DND-41 (cell line): ENCODE data around the gene RPS19.

Experiments used
- ATAC-seq: fragments of 200-7000 bp; cut with Tn5 transposase; 3 replicates; pipeline ENCODE4 v1.9.1; 2021; ENCODE audit warnings: low read depth; ENCODE audit not compliant: insufficient read depth
- DNase-seq: peaks from one replicate; pipeline ENCODE4 v3.0.0-alpha.2; 2020
- H2AFZ ChIP-seq: 2 replicates; pipeline ENCODE4 v1.6.0; 2012; ENCODE audit warnings: low read depth, low read length
- H3K27ac ChIP-seq: 2 replicates; pipeline ENCODE4 v1.5.1; 2012; ENCODE audit warnings: low read length, inconsistent platforms
- H3K27me3 ChIP-seq: fragments of 200-600 bp; sonication (generic); 2 replicates; pipeline ENCODE4 v1.6.0; 2012; ENCODE audit warnings: low read length, mild to moderate bottlenecking, inconsistent platforms; ENCODE audit not compliant: insufficient read depth, poor library complexity
- H3K36me3 ChIP-seq: 2 replicates; pipeline ENCODE4 v1.5.1; 2012; ENCODE audit warnings: low read length, inconsistent platforms; ENCODE audit not compliant: insufficient read depth
- H3K4me1 ChIP-seq: 2 replicates; pipeline ENCODE4 v1.5.1; 2012; ENCODE audit warnings: mild to moderate bottlenecking, low read length; ENCODE audit not compliant: insufficient read depth
- H3K4me2 ChIP-seq: 2 replicates; pipeline ENCODE4 v1.6.0; 2012; ENCODE audit warnings: mild to moderate bottlenecking, moderate library complexity, low read length, inconsistent platforms; ENCODE audit not compliant: insufficient read depth
- H3K4me3 ChIP-seq, 2 experiments: fragments of 200-600 bp in 1 of 2; shearing (Covaris generic) in 1 of 2; 2 replicates each; pipeline ENCODE4 v1.5.1; 2012 to 2016; ENCODE audit warnings: inconsistent platforms in 2 of 2, low read length in 2 of 2, mild to moderate bottlenecking in 2 of 2, low read depth in 1 of 2, moderate library complexity in 1 of 2
- H3K79me2 ChIP-seq: 2 replicates; pipeline ENCODE4 v1.6.0; 2012; ENCODE audit warnings: low read length, inconsistent platforms; ENCODE audit not compliant: insufficient read depth
- H3K9ac ChIP-seq: 2 replicates; pipeline ENCODE4 v1.6.0; 2012; ENCODE audit warnings: low read depth, mild to moderate bottlenecking, inconsistent platforms, low read length, moderate library complexity
- H3K9me3 ChIP-seq: 2 replicates; pipeline ENCODE4 v1.5.1; 2012; ENCODE audit warnings: low read length, moderate library complexity, mild to moderate bottlenecking, inconsistent platforms; ENCODE audit not compliant: insufficient read depth, severe bottlenecking
- H4K20me1 ChIP-seq: 2 replicates; pipeline ENCODE4 v1.6.0; 2012; ENCODE audit warnings: low read length; ENCODE audit not compliant: insufficient read depth
- EZH2 ChIP-seq: IDR thresholded peaks from 3 replicates; pipeline ENCODE4 v1.6.1; 2012; ENCODE audit warnings: borderline replicate concordance, low read depth, mild to moderate bottlenecking, moderate library complexity, low read length, inconsistent platforms; ENCODE audit not compliant: severe bottlenecking
- TF ChIP-seq, protein P1 (sequence below): IDR thresholded peaks from 2 replicates; pipeline ENCODE4 v1.5.1; 2012; ENCODE audit warnings: borderline replicate concordance, low read length, moderate library complexity, mild to moderate bottlenecking; ENCODE audit not compliant: poor library complexity, severe bottlenecking; ENCODE audit errors: extremely low read depth

RPS19 gene

DNA sequence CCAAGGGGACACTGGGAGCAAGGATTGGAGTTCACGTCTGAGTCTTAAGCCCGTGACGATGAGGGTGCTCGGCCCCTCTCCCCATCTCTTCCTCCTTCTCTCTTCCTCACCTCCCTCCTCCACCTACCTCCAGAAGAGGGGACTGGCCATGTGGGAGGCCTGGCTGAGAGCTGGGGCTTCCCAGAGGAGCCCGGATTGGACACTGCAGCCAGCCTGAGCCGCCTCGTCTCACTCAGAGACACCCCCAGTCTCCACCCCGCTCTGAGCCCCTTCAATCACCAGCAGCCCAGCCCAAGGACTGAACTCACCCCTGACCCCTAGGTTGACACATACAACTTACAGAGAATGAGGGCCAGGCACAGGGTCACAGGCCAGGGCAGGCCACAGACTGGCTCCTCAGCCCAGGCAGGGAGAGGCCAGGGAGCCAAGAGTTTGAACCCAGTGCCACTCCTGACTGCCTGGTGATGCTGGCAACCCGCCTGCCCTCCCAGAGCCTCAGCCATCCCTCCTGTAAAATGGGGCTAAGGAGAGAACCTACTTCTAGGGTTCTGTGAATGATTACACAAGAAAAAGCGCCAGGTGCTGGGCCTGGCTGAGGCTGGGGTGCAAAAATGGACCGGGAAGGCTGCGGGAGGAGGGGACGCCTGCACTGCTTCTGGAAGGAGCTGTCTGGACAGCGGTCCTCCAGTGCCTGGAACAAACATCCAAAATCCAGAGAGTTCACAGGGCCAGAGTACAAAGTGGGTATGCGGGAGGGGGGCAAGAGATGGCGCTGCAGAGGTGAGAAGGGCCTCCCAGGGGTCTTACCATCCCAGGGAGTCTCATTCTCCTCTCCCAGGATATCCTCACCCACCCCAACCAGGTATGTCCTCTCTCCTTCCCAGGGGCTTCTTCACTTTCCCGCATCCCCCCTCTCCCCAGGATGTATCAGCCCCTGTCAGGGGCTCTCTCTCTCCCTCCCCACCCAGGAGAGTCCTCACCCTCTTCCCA, 18.2 kb downstream of the RPS19 start:
- Histone ChIP-seq H3K27ac (peak overlapping the region; percentile 98), H3K27me3 (no peaks in the 10 kb centered on the region), H3K4me1 (peaks cover 91% of the 10 kb centered on the region), H3K4me2 (peak overlapping the region; percentile 96), H3K9ac (peak overlapping the region; percentile 83), H4K20me1 (peaks cover 6% of the 10 kb centered on the region; the same call in 1 of the 2 replicates), H3K79me2 (peaks cover 43% of the 10 kb centered on the region), H3K4me3 (peak overlapping the region; percentile 42 to 80), H3K9me3 (no peaks in the 10 kb centered on the region), H3K36me3 (peaks cover 39% of the 10 kb centered on the region), H2AFZ (peak overlapping the region; percentile 10; the same call in 1 of the 2 replicates)
- TF ChIP-seq, protein P1, sequence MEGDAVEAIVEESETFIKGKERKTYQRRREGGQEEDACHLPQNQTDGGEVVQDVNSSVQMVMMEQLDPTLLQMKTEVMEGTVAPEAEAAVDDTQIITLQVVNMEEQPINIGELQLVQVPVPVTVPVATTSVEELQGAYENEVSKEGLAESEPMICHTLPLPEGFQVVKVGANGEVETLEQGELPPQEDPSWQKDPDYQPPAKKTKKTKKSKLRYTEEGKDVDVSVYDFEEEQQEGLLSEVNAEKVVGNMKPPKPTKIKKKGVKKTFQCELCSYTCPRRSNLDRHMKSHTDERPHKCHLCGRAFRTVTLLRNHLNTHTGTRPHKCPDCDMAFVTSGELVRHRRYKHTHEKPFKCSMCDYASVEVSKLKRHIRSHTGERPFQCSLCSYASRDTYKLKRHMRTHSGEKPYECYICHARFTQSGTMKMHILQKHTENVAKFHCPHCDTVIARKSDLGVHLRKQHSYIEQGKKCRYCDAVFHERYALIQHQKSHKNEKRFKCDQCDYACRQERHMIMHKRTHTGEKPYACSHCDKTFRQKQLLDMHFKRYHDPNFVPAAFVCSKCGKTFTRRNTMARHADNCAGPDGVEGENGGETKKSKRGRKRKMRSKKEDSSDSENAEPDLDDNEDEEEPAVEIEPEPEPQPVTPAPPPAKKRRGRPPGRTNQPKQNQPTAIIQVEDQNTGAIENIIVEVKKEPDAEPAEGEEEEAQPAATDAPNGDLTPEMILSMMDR, result peak; percentile 22
- no peak for TF ChIP-seq EZH2
- DNase-seq (no peak), ATAC-seq (no peak)

DNA sequence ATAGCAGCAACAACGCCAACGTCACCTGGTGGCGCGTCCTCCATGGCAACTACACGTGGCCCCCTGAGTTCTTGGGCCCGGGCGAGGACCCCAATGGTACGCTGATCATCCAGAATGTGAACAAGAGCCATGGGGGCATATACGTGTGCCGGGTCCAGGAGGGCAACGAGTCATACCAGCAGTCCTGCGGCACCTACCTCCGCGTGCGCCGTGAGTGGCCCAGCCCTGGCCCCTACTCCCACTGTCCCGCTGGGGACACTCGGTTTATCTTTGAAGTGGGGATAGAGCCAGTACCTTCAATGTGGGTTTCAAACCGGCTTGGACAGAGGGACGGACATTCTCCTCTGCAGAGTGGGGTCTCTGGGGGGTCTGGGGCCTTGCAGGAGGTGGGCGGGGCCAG, 19.0 kb downstream of the RPS19 start:
- H4K20me1 ChIP-seq, result peaks cover 6% of the 10 kb centered on the region; the same call in 1 of the 2 replicates
- H3K9me3 ChIP-seq, result no peaks in the 10 kb centered on the region
- peak overlapping the region in 1 of 2 experiments; percentile 80; a peak in 2 of 4 replicates for H3K4me3 ChIP-seq
- H3K27ac ChIP-seq, result peak overlapping the region; percentile 98
- no peak overlapping the region for H2AFZ ChIP-seq
- peak overlapping the region; percentile 83 for H3K9ac ChIP-seq
- peaks cover 47% of the 10 kb centered on the region for H3K36me3 ChIP-seq
- ATAC-seq, result no peak
- peak overlapping the region; percentile 96 for H3K4me2 ChIP-seq
- no peak for TF ChIP-seq EZH2
- TF ChIP-seq, protein P1, result no peak
- H3K4me1 ChIP-seq, result peaks cover 83% of the 10 kb centered on the region
- DNase-seq, result no peak
- H3K27me3 ChIP-seq, result no peaks in the 10 kb centered on the region
- peaks cover 52% of the 10 kb centered on the region for H3K79me2 ChIP-seq

GRCh38 chr19:41879670-41880328, 19.7 kb downstream of the RPS19 start:
- Histone ChIP-seq H3K4me1 (peaks cover 81% of the 10 kb centered on the region), H3K79me2 (peaks cover 59% of the 10 kb centered on the region), H3K27me3 (no peaks in the 10 kb centered on the region), H2AFZ (no peak overlapping the region), H3K27ac (peak overlapping the region; percentile 98), H3K9me3 (no peaks in the 10 kb centered on the region), H4K20me1 (peaks cover 12% of the 10 kb centered on the region), H3K4me3 (peak overlapping the region in 1 of 2 experiments; percentile 80; a peak in 1 of 4 replicates), H3K4me2 (peak overlapping the region; percentile 96), H3K9ac (peak overlapping the region; percentile 83; the same call in 1 of the 2 replicates), H3K36me3 (peaks cover 55% of the 10 kb centered on the region)
- DNase-seq (no peak), ATAC-seq (no peak)
- no peak for TF ChIP-seq EZH2
- TF ChIP-seq, protein P1, result no peak
